KOPT-K1 (cell line): ENCODE results near the gene SMAD1.
"Not testable (repeated sequence)": the region's sequence is repeated elsewhere in the genome, so short reads cannot be mapped to it uniquely, and the experiment has no call there.

Source experiments
- H3K27ac ChIP-seq: fragments of 200-600 bp; sonication (generic); 2 replicates; pipeline ENCODE4 v1.5.1; 2016; ENCODE audit warnings: antibody characterized with exemption, mild to moderate bottlenecking, low read depth, low read length; ENCODE audit not compliant: poor library complexity, severe bottlenecking
- H3K36me3 ChIP-seq: fragments of 200-600 bp; sonication (generic); 2 replicates; pipeline ENCODE4 v1.5.1; 2017; ENCODE audit warnings: antibody characterized with exemption, mild to moderate bottlenecking, low read length, moderate library complexity; ENCODE audit not compliant: insufficient read depth
- H3K9me3 ChIP-seq: fragments of 200-600 bp; sonication (generic); 2 replicates; pipeline ENCODE4 v1.5.1; 2017; ENCODE audit warnings: antibody characterized with exemption, low read length, mild to moderate bottlenecking; ENCODE audit not compliant: insufficient read depth, poor library complexity, severe bottlenecking

SMAD1 gene

GRCh38 chr4:145551660-145552059 lies 70.0 kb downstream of the SMAD1 start:
- H3K9me3 ChIP-seq = no peaks in the 10 kb centered on the region
- H3K27ac ChIP-seq = no peak overlapping the region
- no peaks in the 10 kb centered on the region for H3K36me3 ChIP-seq

GRCh38 chr4:145552181-145552822 lies 70.6 kb downstream of the SMAD1 start:
- Histone ChIP-seq H3K27ac (no peak overlapping the region), H3K36me3 (no peaks in the 10 kb centered on the region), H3K9me3 (no peaks in the 10 kb centered on the region)

- no peaks in the 10 kb centered on the region for H3K9me3 ChIP-seq
- no peaks in the 10 kb centered on the region for H3K36me3 ChIP-seq
- H3K27ac ChIP-seq = no peak overlapping the region
These were observed 71.7 kb downstream of the SMAD1 start for GRCh38 chr4:145553375-145553774.

- H3K36me3 ChIP-seq = no peaks in the 10 kb centered on the region
- H3K9me3 ChIP-seq = no peaks in the 10 kb centered on the region
- no peak overlapping the region for H3K27ac ChIP-seq
These were observed 73.0 kb downstream of the SMAD1 start for GRCh38 chr4:145554691-145555090.

- H3K27ac ChIP-seq = no peak overlapping the region
- no peaks in the 10 kb centered on the region for H3K36me3 ChIP-seq
- no peaks in the 10 kb centered on the region for H3K9me3 ChIP-seq
These were observed 76.1 kb downstream of the SMAD1 start for GRCh38 chr4:145557720-145558119.

- Histone ChIP-seq H3K36me3 (no peaks in the 10 kb centered on the region), H3K9me3 (peaks cover 2% of the 10 kb centered on the region), H3K27ac (no peak overlapping the region)
These were observed 81.8 kb downstream of the SMAD1 start for GRCh38 chr4:145563293-145563985.

- H3K9me3 ChIP-seq = peaks cover 10% of the 10 kb centered on the region
- H3K27ac ChIP-seq = no peak overlapping the region
- H3K36me3 ChIP-seq = no peaks in the 10 kb centered on the region
These were observed 82.9 kb downstream of the SMAD1 start for GRCh38 chr4:145564540-145564939.

- Histone ChIP-seq H3K27ac (no peak overlapping the region), H3K9me3 (peaks cover 10% of the 10 kb centered on the region), H3K36me3 (no peaks in the 10 kb centered on the region)
These were observed 83.7 kb downstream of the SMAD1 start for GRCh38 chr4:145565328-145565727.

- no peaks in the 10 kb centered on the region for H3K36me3 ChIP-seq
These were observed 84.5 kb downstream of the SMAD1 start for GRCh38 chr4:145566086-145566708.

GRCh38 chr4:145566768-145567167 lies 85.1 kb downstream of the SMAD1 start:
- H3K36me3 ChIP-seq = no peaks in the 10 kb centered on the region
- peaks cover 10% of the 10 kb centered on the region for H3K9me3 ChIP-seq
- H3K27ac ChIP-seq = no peak overlapping the region

More at GRCh38 chr4:145566086-145566708, 84.5 kb downstream of the SMAD1 start:
- H3K27ac ChIP-seq = no peak overlapping the region
- H3K9me3 ChIP-seq = peaks cover 10% of the 10 kb centered on the region

GRCh38 chr4:145567516-145567915 lies 85.9 kb downstream of the SMAD1 start:
- peaks cover 10% of the 10 kb centered on the region for H3K9me3 ChIP-seq
- no peak overlapping the region for H3K27ac ChIP-seq
- no peaks in the 10 kb centered on the region for H3K36me3 ChIP-seq

- not testable (repeated sequence) for H3K27ac ChIP-seq, H3K9me3 ChIP-seq, H3K36me3 ChIP-seq
These were observed 92.9 kb downstream of the SMAD1 start for GRCh38 chr4:145574546-145574945.

GRCh38 chr4:145580906-145581305 lies 99.3 kb downstream of the SMAD1 start:
- Histone ChIP-seq H3K9me3 (no peaks in the 10 kb centered on the region), H3K27ac (no peak overlapping the region), H3K36me3 (no peaks in the 10 kb centered on the region)

- H3K27ac ChIP-seq = no peak overlapping the region
- H3K36me3 ChIP-seq = no peaks in the 10 kb centered on the region
- H3K9me3 ChIP-seq = no peaks in the 10 kb centered on the region
These were observed 101.8 kb downstream of the SMAD1 start for GRCh38 chr4:145583191-145584055.
